CD4-positive, alpha-beta T cell treated with Interleukin-6 for 4 hours (primary cell): ENCODE data around the gene CCDC33.

Experiments
- DNase-seq: peaks from one replicate; pipeline ENCODE4 v3.0.0-alpha.2; 2020; ENCODE audit warnings: mixed read lengths

CCDC33 gene

DNA sequence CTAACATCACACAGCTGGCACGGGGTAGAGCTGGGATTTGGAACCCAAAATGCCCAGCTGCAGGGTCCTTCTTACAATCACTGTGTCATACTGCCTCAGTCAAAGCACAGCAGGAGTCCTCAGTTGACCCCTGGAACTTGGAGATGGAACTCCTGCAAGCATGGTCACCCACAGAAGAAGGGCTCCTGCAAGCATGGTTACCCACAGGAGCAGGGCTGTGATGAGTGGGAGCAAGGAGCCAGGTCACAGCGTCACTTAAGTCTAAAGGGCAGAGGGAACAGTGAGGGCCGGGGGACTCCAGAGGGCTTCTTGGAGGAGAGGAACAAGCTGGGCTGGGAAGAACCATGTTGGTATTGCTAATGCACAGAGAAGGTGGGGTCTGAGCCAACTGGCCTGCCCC, 24.9 kb downstream of the CCDC33 start:
- DNase-seq = no peak

DNA sequence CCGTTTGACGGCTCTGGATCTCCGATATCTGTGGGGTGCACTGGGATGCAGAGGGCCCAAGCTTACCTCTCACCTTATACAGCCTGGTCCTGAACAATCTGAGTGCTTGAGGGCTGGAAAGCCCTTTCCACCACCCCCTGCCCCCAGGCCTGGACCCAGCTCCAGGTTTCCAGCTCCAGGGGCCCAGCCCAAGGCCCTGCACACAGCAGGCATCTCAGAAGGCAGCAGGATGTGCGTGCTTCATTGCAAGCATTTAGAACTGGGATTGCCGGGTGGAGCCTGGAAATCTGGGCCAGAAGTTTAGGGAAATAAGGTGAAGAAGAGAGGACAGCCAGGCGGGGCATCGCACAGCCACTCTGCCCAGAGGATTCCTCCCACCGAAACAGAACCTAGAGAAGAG, 25.6 kb downstream of the CCDC33 start:
- DNase-seq = no peak

DNA sequence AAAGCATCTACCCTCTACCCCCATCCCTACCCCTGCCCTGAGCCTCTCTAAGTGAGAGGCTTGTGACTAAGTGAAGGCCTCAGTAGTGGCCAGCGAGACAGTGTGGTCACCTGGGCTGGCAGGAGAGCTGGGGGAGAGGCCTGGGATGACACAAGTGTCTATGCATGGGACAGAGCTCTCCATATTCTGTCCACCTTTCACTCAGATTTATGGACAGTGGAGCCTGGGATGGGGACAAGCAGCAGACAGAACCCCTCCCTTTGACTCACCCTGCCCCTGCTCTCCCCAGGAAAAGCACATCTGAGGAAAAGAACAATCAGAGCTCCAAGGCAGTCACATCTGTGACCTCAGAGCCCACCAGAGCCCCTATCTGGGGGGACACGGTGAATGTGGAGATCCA, 26.0 kb downstream of the CCDC33 start:
- no peak for DNase-seq

DNA sequence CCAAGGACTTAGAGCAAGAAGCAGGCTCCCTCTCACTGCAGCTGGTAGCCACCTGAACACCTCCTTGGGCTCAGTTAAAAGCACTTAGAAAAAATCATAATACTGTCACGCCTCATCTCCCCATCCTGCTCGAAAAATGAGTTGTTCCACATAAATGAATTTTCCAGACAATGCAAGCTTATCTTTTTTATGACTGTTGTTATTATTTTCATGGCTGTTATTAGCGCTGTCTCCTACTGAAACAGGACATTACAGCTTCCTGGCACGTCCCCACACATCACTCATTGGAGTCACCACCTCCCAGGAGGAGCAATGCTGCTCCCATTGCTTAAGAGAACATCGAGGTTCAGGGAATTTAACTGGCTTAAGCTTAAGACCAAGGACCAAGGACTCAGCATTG, 26.5 kb downstream of the CCDC33 start:
- no peak for DNase-seq

DNA sequence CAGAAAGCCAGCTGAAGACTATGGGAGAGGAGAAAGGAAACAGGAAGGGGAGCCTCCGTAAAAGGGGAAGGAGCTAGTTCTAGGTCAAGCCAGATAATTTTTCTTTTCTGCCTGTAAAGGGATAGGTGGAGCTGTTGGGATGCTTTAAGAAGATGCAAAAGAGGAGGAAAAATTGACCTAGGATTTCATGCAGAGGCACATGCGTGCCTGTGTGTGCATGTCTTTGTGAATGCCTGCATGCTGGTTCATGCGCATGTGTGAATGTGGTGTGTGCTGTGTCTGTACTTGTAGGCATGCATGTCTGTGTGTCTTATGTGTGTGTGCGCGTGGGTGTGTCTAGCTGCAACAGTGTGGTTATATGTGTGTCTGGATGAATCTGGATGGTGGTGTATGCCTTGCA, 27.3 kb downstream of the CCDC33 start:
- no peak for DNase-seq

DNA sequence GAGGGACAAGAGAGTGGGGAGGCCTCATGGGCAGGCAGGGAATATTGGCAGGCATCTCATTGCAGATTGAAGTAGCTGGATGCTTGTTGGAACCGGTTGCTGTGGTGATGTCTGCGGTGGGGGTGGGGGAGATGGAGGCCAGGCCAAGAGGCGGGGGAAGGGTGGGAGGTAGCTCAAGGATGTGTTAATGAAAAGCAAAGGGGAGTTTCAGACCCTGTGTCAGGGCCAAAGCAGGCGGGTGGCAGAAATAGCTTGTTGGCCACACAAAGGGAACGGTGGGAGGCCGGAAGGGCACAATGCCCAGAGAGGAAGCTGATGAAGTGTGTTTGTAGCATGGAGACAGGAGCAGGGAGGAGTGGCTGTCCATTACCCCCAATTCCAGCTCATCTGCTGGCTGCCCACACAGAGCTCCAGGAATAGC, 28.0 kb downstream of the CCDC33 start:
- DNase-seq = no peak

DNA sequence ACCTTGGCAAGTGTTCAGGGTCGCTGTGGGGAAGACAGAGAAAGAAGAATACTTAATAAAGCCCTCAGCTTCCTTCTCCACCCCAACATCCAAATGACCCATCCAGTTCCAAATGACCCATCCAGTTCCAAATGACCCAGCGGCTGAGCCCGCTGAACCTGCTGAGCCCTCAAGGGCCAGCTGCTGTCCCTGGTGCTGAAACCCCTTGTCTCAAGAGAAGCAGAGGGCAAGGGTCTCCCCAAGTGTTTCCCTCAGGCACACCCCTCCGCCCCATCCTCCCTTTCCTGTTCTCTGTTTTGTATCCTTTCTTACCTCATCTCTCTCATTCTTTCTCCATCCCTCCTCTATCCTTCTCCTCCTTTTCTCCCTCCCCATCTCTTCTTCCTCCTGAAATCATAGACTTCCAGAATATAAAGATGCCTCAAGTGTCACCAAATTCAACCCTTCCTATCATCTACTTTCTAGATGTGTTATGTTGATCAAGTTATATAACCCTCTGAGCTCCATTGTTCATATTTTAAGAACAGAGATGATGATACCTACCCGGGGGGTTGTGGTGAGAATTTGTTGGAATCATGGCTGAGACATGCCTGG, 29.0 kb downstream of the CCDC33 start:
- no peak for DNase-seq

DNA sequence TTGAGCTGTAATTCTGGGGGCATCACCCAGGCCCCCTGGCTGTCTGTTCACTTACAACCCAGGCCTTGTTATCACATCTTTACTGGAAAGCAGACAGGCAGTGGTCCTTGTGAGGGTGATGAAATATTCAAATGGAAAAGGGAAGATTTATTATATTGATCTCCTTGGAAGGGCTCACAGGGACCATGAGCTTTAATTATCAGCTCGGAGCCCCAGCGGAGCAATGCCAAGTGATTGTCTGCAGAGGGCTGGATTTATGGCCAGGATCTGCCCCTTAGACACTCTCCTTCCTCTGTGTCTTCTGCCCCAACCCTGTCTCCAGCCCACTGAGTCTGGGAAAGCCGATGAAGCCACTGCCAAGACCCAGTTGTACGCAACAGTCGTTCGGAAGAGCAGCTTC, 31.9 kb downstream of the CCDC33 start:
- no peak for DNase-seq

DNA sequence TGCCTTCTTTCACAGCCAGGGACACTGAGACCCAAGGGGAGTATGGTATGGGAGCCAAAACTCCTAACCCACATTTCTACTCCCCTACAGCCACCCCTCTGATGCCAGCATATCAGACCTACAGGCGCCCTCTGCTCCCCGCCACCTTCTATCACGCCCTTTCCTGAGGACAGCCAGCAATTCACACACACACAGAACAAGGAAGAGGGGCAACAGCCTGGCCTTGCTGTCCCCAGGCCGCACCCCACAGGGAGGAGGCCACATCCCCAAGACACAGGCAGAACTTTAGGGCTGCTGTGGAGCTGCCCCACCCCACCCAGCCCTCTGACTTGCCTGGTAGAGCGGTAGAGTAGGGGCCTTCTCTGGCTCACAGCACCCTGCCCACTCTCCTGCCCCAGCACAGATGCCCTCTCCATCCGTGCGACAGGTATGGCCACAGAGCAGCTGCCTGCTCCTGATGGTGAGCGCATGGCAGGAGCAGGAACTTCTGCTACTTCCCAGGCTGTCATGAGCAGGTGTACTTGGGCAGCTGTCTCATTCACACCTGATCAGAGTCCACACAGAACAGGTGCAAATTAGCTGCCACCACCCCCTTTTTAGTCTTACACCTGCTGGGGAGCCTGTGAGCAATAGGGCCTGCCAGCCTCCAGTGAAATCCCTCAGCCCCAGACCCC, 33.4 kb downstream of the CCDC33 start:
- no peak for DNase-seq

DNA sequence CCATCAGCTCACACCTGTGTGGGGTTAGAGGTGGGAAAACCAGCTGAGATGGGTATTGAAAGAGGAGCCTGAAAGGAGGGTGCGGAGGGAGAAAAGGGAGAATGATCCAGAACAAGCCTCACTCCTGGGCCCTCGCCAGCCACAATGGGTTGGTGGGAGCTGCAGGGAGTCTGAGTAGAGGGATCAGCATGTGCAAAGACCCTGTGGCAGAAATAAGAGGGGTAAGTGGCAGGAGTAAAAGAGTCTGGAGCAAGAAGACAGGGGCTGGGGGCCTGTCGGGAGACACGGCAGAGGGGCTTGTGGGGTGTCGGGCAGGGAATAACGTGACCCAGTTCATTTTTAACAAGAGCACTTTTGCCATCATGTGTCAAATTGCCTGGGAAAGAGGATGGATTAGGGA, 34.0 kb downstream of the CCDC33 start:
- DNase-seq = no peak

DNA sequence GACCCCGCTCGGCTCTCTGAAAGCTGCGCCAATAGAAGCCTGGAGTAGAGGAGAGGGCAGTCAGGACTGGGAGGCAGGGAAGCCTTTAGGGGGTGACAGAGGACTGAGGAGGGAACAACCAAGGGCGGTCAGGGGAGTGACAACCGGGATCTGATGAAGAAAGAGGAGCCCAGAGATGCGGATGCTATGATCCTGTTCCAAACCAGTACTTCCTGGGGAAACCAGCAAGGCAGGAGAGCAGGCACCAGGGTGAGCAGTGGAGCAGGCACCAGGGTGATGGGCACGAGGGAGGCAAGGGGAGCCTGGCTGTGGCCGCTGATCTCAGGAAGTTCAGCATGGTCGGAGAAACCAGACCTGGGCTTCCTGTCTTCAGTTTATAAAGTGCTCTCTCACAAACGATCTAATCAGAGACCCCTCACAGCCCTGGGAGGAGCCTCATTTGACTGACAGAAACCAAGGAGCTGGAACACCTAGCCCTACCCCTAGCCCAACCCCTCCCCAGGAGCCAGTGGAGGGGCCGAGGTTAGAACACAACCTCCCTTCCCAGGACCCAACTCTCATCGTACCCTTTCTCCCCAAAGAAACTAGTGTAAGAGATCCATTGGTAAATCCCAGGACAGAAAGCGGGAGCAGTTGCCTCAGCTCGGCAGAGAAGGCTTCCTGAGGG, 34.9 kb downstream of the CCDC33 start:
- DNase-seq = no peak

DNA sequence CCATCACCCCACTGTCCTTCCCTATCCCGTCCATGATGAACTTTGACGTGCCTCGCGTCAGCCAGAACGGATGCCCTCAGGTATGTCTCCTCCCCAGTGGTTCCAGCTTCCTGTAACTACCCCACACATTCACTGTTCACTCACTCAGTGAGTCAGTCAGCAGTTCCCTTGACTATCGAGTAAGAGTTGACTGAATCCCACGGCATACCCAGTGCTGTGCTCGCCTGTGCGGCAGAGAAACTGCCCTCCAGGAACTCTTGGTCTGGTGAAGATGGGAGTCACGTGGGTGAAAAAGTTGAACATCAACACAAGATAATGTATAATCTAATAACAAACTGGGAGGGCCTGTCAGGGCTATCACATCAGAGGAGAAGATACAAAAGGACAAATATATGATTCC, 36.7 kb downstream of the CCDC33 start:
- no peak for DNase-seq

DNA sequence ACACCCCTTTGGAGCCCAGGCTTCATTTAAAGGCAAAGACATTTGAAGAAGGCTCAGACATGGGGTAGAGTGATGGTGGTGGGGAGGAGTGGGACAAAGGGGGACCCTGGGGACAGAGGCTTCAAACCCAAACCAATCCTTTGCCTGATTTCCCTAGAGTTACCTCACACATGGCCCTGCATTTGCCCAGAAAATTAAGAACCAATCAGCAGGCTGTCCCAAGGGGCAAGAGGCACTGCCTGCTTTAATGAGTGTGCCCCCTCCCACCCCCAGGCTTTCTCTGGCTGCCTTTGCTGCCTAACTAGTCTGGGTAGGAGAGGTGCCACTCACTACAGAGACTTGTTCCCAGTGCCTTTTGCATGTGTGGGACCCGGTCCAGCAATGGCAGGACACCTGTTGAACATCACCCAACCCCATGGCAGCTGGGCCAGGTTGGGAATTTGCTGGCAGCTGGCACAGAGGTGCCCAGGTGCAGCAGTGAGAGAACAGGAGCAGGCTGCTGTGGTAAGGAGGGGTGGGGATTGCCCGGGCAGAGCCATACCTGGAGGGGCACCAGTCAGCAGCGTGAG, 38.4 kb downstream of the CCDC33 start:
- DNase-seq = no peak

DNA sequence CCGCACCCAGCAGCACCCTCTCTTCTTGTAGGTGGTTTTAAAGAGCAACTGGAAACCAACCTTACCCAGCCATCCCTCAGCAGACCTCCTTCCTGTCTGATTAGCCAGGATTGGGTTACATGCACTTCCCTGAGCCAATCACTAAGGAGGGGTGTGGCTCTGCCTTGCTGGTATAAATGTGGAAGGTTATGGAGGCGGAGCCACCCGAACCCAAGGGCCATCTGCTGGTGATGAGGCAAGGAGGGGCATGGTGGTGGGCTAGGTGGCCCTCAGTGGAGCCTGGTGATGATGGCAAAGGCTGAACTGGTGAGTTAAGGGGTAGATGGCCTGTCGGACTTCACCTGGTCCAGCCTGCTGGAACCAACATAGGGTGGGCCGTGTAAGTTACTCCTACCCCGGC, 39.8 kb downstream of the CCDC33 start:
- DNase-seq = no peak

DNA sequence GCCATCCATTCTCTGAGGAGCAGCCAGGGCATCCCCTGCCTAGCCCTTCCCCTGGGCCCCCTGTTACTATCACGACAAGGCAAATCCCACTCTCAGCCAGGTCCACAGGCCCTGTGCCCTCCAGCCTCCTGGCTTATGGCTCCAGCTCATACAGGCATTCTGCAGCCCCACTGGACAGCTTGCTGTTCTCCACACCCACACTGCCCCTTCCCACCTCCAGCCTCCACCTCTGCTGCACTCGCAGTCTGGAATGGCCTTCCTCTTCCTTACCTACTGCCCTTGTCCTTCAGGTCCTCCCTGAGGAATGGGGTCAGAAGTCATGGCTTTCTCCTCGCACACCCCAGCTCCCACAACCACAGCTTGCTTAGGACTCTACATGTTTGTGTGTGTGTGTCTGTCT, 40.4 kb downstream of the CCDC33 start:
- DNase-seq = no peak

DNA sequence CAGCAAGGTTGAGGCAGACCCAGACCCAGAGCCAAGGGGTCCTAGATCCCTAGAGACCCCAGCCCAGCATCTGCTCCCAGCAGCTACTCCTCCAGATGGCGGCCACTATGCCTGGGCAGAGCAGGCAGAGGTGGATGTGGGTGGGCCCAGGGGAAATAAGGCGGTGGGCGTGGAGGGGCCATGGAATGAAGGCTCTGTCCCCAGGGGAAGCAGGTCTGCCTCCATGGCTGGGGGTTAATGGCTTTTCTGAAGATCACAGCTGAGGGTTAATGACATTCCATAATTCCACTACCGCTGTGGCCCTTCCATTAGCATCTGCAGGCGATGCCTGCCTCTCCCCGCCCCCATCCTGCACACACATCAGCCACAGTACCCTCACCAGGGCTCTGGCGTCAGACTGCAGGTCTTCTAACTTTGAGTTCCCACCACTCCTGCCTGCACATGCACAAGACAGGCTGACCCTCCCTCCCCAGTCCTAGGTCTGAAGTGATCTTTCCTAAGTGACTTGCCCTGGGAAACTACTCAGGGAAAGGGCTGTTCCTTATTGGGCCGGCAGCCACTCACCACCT, 41.2 kb downstream of the CCDC33 start:
- no peak for DNase-seq

DNA sequence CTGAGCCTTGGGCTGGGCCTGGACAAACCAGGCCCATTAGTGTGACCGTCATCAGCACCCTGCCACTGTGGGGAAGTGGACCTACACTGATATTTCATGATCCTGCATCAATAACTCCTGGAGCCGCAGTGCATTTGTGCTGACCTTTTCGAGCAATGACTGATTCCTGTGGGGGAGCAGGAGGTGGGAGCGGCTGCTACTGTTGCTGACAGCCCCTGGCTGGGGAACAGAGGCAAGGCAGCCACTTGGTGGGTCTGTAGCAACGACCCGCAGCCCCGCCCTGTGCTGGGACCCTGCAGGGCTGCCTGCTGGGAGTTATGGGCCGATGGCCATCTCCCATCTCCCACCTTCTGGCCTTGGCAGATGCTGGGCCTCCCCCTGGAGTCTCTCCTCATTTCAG, 42.1 kb downstream of the CCDC33 start:
- DNase-seq = no peak

DNA sequence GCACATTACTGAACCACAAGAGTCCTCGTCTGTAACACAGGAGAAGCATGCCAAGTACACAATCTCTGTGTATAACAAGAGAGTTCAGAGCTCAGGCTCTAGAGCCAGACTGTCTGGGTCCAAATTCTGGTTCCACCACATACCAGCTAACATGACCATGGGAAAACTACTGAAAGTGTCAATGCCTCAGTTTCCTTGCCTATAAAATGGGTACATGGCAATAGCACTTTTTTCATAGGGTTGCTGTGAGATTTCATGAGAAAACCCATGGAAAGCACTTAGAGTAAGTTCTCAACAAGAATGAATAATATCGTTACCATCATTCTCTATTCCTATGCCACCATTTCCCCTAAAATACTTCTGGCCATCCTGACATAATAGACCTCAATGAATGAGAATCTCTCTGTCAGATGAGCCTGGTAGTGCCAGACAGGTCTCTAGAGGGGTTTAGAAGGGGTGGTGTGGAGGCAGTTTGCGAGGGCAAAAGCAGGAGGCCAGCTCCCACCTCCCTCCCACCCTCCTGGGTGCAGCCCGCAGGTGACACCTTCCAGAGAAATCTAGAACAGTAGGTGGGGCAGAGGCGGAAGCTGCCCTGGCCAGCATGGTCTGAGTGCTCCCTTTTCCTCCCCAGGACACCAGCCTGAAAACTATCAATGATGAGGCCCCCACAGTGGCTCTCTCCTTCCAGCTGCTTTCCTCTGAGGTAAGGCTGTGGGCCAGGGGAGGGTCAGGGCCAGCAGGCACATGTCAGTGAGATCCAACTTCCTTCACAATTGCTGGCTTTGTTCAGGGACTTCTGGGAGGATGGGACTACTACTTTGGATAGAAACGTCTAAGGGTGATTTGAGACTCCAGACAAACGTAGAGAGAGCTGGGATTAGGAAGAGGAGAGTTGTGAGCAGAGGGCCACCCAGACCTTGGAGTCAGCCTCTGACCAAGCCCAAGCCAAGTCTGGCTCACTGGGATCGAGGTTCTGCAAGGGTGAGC, 45.3 kb downstream of the CCDC33 start:
- DNase-seq = no peak

DNA sequence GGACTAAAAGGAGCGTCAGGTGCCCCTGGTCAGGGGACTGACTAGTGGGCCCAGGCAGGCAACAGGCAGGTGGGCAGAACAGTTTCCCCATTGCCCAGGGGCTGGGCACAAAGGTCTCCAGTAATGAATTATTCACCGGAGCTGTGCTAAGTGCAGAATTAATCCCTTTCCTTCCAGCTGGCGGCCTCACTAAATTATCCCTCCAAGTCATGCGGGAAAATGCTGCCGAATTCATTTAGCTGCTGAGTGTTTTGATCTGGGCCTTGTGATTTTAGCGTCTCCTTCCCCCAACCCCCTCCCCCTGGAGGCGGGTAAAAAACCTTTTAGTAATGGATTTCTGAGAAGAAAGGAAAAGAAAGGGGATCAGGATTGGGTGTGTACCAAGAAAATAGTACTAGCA, 47.2 kb downstream of the CCDC33 start:
- DNase-seq = no peak

DNA sequence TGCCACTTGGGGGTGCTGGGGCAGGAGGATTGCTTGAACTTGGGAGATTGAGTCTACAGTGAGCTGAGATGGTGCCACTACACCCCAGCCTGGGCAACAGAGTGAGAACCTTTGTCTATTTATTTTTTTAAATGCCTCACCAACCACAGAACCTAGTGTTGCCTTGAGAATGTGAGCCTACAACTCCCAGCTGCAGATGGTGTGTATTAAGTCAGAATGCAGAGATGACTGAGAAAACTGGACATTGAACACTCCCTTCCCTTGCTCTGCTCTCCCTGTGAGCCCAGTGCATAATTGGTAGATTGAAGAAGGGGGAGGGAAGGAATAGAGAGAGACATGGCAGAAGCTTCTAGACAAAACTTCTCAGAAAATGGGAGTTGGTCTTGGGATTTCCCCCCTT, 53.5 kb downstream of the CCDC33 start:
- DNase-seq = no peak

DNA sequence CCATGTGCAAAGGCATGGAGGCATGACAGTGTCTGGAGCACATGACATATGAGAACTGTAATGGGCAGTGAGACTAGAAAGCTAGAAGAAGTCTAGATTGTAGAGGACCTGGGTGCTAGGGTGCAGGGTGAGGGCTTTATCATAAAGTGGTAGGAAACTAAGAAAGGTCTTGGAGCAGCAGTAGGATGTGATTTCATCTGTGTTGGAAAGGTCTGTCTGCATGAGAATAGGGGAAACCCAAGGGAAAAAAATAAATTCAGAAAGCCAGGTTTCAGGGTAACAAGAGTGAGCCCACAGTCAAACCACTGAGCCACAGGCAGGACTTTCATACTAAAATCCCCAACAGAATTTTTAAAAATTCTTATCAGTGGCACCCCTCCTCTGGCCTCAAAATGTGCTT, 54.5 kb downstream of the CCDC33 start:
- no peak for DNase-seq
